ENCODE results near the gene C12orf57.

Gene C12orf57

DNA sequence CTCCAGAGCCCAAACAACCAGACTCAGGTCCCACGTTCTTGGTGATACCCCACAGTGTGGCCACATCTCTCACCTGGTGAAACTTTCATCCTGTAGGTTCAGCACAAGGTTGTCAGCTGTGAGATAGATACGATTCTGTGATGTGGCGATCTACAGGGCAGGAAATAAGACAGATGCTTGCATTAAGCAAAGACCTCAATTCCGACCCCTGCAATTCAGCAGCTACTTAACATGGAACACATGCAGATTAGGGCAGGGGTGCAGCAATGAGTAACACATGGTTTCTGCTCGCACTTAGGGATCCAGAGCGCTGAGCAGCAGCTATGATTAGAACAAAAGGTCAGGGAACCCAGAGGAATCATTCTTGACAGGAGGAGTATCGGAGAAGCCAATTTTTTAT is 22.5 kb downstream of the C12orf57 start:
- no peak for DNase-seq

DNA sequence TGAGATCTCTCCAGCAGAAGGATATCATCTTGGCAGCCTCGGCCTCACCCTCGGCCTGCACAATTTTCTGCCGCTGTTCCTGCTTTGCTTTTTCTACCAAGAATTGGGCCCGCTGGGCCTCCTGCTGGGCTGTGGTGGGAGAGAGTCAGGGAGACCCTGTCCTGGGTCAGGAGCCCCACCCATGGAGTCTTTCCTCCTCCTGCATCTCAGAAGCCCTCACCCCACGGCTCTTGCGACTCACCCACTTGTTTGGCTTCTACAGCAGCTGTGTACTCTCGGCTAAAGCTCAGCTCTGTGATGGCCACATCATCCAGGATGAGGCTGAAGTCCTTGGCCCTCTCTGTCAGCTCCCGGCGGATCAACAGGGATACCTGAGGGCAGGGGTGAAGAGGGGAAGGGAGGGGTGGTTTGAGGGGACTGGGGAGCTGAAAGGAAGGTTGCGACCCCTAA is 23.9 kb downstream of the C12orf57 start:
- DNase-seq, result no peak

DNA sequence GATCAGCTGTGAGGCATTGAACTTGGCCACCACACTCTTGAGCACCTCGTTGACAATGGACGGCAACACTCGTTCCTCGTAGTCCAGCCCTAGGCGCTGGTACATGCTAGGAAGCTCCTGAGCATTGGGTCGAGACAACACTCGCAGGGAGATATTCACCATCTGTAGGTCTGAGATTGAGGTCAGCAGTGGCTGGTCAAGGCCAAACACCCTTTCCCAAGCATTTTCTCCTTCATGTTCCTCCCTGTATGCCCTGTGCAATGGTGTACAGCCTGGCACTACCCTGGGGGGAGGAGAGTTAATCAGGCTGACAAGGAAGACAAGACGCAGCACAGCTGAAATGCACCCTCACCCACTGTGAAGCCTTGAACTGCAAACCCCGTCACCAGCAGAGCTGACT is 24.6 kb downstream of the C12orf57 start:
- DNase-seq, result no peak

DNA sequence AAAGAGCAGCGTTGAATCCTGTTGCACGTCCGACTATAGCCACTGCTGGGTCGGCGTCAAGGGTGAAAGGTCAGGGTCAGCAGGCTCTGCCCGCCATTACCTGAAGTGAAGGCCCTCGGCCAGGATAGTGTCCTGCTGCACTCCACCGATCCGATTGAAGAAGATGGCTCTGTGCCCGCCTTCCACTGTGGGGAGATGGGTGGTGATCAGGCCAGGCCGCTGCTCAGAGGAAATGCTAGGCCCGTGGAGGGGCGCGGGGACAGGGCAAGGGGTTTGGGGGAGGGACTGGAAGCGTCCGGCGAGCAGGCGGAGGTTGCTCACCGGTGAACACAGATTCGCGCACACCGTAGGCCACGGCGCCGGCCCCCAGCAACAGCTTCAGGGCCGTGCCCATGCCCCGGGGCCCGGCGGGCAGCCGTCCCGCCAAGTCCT is 26.3 kb downstream of the C12orf57 start:
- DNase-seq, result no peak

DNA sequence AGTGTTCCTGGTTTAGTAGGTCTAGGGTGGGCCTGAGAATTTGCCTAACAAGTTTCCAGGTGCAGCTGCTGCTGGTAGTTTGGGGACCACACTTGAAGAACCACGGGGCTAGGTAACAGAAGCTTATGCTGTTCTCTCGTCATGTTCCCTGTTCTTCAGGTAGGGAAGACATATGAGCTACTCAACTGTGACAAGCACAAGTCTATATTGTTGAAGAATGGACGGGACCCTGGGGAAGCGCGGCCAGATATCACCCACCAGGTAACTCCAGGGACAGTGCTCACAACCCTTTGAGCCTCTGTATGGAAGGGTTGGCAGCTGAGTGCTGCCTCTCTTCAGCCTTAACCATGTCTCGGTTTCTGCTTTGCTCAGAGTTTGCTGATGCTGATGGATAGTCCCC is 30.4 kb downstream of the C12orf57 start:
- DNase-seq, result no peak

DNA sequence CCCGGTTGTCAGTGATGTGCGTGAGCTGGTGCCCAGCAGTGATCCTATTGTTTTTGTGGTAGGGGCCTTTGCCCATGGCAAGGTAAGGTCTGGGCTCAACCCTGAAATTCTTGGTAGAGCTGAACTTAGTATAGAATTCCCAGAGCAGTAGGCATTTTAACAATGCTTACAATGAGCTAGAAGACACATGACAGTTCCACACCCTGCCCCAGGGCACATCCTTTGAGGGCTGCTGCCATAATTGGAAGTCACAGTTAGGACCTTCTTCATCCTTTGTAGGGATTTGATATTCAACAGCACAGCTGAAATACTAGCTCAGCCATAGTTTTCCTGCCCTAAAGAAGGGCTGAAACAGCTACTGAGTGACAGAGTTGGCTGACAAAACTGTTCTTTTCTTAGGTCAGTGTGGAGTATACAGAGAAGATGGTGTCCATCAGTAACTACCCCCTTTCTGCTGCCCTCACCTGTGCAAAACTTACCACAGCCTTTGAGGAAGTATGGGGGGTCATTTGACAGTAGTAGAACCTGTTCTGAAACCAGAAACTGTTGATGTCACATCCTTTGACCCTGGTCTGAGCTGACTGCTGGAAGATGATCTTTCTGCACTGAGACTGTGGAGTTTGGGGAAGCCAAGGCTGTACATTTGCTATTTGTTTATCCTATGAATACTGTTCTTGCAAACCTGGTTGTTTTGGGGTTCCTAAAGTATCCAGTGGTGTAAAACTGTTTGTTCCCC is 31.6 kb downstream of the C12orf57 start:
- no peak for DNase-seq

DNA sequence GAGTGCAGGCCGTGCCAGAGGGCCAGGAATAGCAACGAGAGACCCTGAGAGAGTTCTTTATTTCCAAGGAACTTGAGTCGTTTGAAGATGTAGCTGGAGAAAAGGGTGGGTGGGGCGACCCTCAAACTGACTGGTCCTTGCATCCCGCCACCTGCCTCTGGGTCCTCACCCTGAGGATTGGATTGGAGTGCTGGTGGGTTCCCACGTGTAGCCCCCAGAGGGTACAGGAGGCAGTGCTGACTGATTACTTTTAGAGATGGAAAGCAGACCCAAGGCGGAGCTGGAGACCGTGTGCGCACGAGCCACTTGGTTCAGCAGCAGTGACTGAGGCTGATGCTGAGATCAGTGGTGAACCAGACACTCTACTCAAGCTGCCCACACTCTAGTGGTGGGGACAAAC is 33.8 kb downstream of the C12orf57 start:
- DNase-seq, result no peak

DNA sequence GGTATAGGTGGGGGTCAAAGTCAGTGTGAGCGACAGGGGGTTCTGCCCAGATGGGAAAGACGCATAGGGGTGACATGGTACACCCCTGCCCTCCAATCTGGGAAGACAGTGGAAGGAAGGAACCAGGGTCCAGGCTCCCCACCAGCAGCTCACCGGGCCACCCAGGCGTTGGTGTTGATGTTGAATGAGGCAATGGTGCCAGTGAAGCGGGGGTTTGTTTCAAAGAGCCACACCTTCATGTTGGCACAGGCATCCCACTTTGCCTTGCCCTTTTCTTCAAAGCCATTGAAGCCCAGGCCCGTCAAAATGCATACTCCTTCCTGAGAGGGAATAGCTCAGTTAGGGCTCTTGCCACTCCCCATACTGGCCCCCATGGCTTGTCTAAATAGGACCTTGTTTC is 34.4 kb downstream of the C12orf57 start:
- DNase-seq, result no peak

DNA sequence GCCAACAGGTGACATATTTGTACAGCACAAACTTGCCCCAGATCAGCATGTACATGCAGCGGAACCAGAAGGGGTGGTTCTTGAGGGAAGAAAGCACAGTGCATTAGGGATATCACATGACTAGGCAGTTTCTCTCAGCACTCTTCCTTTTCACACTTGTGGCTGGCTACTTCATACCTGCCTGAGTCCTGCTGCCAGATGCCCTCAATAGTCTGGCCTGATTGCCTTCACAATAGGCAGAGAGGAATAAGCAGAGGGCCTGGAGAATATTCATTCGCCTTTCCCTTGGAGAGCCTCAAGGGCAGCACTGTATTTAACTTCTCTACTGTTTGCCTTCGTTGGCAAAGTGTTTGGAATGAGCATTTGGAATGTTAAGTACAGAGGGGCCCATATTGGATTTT is 34.8 kb downstream of the C12orf57 start:
- no peak for DNase-seq

DNA sequence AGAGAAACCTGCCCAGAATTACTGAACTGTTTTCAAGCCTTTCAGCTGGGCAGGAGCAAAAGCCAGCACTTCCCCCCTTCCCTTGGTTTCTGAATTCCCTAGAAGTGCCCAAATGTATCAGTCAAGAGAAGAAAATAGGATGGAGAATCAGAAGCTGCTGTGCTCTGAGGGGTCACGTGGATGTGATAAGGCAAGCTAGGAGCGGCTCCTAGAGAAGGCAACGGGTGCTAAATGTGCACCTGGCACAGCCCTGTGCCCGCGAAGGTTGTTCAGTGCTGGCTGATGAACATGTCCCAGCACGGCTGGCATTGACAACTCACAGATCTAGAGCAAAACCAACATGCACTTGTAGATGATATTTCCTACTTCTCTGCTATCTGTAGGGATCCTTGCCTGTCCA is 35.2 kb downstream of the C12orf57 start:
- no peak for DNase-seq

DNA sequence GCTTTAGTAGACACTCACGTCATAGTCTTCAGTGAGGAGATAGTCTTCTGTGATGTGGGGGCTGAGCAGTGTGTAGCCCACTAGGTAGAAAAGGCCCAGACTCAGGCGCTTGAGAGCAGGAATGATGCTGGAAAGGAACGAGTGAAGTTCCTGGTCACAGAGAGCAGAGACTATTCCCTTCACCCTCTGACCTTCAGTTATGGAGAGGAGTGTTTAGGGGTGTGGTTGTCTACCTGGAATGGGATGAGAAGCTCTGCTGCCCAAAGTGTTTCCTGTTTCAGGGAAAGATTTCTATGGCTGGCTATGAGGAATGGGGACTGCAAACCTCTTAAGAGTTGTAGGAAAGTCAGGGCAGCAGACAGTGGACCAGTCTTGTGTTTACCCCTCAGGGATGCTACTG is 35.6 kb downstream of the C12orf57 start:
- no peak for DNase-seq

DNA sequence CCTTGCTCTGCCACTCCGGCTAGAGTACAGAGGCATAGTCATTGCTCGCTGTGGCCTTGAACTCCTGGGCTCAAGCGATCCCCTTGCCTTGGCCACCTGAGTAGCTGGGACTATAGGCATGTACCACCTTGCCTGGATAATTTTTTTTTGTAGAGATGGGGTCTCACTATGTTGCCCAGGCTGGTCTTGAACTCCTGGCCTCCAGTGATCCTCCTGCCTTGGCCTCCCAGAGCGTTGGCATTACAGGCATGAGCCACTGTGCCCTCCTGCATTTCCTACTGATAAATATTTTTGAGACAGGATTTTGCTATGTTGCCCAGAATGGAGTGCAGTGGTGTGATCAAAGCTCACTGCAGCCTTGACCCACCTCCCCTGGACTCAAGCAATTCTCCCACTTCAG is 36.3 kb downstream of the C12orf57 start:
- DNase-seq, result no peak

DNA sequence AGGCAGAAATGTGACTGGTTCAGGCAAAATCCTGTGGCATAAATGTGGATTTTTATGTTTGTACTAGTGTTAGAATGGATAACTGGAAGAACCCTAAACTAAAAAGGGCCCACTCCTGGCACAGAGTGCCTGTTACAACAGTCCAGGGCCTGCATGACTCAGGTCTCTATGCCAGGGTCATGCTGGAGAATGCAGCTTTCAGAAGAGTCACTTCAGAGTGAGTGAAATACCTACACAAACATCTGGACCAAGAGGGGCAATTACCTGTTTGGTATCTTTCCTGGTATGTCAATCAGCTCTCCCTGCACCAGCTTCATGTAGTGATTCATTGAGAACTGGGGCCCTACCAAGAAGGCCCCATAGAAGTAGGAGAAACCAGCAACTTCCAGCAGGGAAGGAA is 36.9 kb downstream of the C12orf57 start:
- no peak for DNase-seq

DNA sequence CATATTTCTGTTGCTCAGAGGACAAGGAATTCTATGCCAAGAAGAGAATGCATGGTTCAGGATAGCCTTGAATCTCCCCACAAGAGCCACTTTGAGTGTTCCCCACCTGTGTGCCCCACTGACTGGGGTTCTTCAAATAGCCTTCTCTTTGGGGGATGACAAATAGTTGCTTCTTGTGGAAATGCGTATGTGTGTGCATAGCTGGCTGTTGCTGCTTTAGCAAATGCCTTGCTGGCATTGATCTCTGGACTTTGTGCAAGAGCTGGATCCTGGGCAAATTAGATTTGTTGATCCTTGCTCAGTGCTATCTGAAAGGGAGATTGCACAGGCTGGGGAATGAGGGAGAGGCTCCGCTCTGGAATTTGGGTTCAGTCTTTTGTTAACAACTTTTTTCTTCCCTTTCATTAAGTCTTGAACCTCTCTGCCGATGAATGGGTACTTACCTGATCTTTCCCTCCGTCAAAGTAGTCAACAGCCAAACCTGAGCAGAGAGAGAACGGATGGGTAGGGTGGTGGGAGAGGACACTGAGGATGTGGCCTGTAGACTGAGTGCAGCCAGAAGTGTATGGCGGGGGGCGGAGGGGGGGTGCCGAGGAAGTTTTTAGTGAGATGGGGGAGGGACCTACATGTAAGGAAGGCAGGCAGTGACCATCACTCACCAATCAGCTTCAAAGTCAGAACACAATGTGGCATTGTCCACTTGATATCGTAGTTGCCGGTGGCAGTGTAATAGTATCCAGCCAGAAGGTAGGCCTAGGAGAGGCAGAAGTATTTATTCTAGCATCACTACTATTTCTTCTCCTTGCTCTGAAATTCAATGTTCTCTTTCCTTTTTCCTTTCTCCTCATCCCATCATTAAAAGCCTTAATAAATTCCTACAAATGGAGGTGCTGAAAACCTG is 37.6 kb downstream of the C12orf57 start:
- DNase-seq, result no peak

DNA sequence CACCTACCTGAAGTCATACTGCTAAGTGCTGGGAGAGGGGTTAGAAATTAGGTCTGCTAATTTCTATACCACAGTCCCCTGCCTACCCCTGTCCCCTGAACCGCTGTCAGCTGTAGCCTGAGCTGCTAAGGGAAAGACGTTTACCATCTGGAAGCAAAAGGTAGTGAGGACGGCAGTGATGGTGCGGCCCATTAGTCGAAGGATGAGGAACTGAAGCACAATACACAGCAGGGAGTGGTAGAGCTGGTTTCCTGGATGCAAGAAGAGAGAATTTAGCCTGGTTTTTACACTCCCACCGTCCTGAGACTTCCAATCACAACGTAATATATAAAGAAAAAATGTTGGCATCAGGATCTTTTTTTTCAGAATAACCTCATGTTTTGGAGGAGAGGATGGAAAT is 38.7 kb downstream of the C12orf57 start:
- no peak for DNase-seq

DNA sequence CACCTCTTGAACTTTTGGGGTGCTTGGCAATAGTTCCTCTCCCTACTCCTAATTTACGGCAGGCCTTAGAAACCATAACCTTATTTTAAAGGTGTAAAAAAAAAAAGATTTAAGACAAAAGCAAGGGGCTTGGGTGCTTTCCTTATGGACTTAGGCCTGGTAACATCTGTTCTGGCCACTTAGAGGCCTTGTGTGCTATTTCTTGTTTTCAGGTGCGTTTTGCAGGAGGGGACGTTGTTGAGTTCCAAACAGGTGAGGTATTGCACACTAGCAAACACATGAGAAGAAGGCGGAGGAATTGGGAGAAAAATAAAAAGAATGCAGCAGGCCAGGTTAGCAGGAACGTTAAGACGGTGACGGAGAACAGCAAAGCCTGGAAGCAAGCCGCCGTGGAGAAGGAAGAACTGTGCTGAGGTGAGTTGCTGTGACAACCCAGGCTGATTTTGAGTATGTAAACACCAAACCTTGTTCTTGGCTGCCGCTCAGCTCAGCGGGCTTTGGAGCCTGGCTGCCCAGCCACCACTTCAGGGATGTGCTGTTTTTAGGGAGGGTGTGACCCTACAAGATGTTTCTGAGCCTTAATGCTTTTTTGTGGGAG is 44.2 kb downstream of the C12orf57 start:
- DNase-seq, result no peak

Measured in left hindlimb (tissue), 1 donor.